GM12878 (cell line): Measurements from ENCODE around the gene GOLGA6L7. TPM values are rescaled to one million over a fixed set of nuclear protein-coding genes. Genes with fewer than 3 reads are reported as not detected.

Experiments
- ATAC-seq: fragments of 200-7000 bp; cut with Tn5 transposase; 3 replicates; pipeline ENCODE4 v1.9.1; 2020; ENCODE audit warnings: mild to moderate bottlenecking, moderate library complexity
- BruUV-seq: library from RNA; stranded (reverse); fragments of 400-500 nt; replicated peaks from 2 replicates; lab custom pipeline; 2021; lab: Mats Ljungman, UMichigan
- CTCF ChIA-PET: fragments of 300-600 bp; sonication (Branson Sonifier 250); formaldehyde crosslinking; extraction: SDS; loops from one replicate; lab custom pipeline; 2021; ENCODE audit warnings: inconsistent platforms; lab: Yijun Ruan, JAX
- POLR2A ChIA-PET: fragments of 350-600 bp; formaldehyde crosslinking; extraction: SDS; loops from one replicate; lab custom pipeline; 2021; ENCODE audit warnings: inconsistent platforms; lab: Charles Lee
- RAD21 ChIA-PET: fragments of 300-600 bp; sonication (Branson Sonifier 250); formaldehyde crosslinking; loops from one replicate; lab custom pipeline; 2023; ENCODE audit warnings: antibody characterized with exemption; ENCODE audit not compliant: unreplicated experiment; lab: Charles Lee
- SMC1A ChIA-PET: fragments of 300-600 bp; sonication (Branson Sonifier 250); formaldehyde crosslinking; loops from one replicate; lab custom pipeline; 2023; ENCODE audit not compliant: unreplicated experiment, uncharacterized antibody; lab: Charles Lee
- DNase-seq: peaks from one replicate; pipeline ENCODE4 v3.0.0-alpha.2; 2011; ENCODE audit warnings: low read depth, low spot score
- FAIRE-seq: peaks from 3 replicates; lab custom pipeline; 2011; peaks lifted over from hg19 to GRCh38; lab: Jason Lieb, UNC
- H2AFZ ChIP-seq: 2 replicates; pipeline ENCODE4 v1.6.0; 2011; ENCODE audit warnings: low read depth, low read length, control low read depth; ENCODE audit not compliant: control insufficient read depth
- H3K27ac ChIP-seq: 2 replicates; pipeline ENCODE4 v1.5.1; 2011; ENCODE audit warnings: control low read depth; ENCODE audit not compliant: control insufficient read depth, insufficient read depth
- H3K27me3 ChIP-seq, 2 experiments: replicated peaks in 1 of 2; 2 replicates each; pipeline versions ENCODE4 v1.6.0 to v1.6.1; 2011; ENCODE audit warnings: low read length in 1 of 2; ENCODE audit not compliant: control insufficient read depth in 2 of 2, insufficient read depth in 2 of 2
- H3K36me3 ChIP-seq, 2 experiments: 2 replicates each; pipeline ENCODE4 v1.5.1; 2011; ENCODE audit warnings: low read length in 1 of 2; ENCODE audit not compliant: control insufficient read depth in 2 of 2, insufficient read depth in 2 of 2
- H3K4me1 ChIP-seq: 2 replicates; pipeline ENCODE4 v1.6.1; 2011; ENCODE audit warnings: mild to moderate bottlenecking, low read length, moderate library complexity, mixed read lengths; ENCODE audit not compliant: control insufficient read depth, insufficient read depth
- H3K4me2 ChIP-seq: 2 replicates; pipeline ENCODE4 v1.6.0; 2011; ENCODE audit warnings: control low read depth; ENCODE audit not compliant: control insufficient read depth, insufficient read depth
- H3K4me3 ChIP-seq: fragments of 200-600 bp; sonication (generic); 2 replicates; pipeline ENCODE4 v1.5.1; 2016
- H3K79me2 ChIP-seq: 2 replicates; pipeline ENCODE4 v1.6.0; 2011; ENCODE audit warnings: low read length; ENCODE audit not compliant: control insufficient read depth, insufficient read depth
- H3K9ac ChIP-seq: 2 replicates; pipeline ENCODE4 v1.8.0; 2011; ENCODE audit warnings: low read length, control low read depth, mixed read lengths; ENCODE audit not compliant: control insufficient read depth, insufficient read depth
- H3K9me3 ChIP-seq: replicated peaks from 3 replicates; pipeline ENCODE4 v1.5.1; 2011; ENCODE audit warnings: mild to moderate bottlenecking, low read length; ENCODE audit not compliant: control insufficient read depth, insufficient read depth
- H4K20me1 ChIP-seq: 2 replicates; pipeline ENCODE4 v1.6.0; 2011; ENCODE audit not compliant: control insufficient read depth, insufficient read depth
- ATF3 ChIP-seq: IDR thresholded peaks from 2 replicates; pipeline ENCODE4 v1.6.1; 2011; ENCODE audit warnings: low read depth, mild to moderate bottlenecking, low read length, moderate library complexity, borderline replicate concordance; ENCODE audit errors: extremely low read depth
- BACH1 ChIP-seq: fragments of 450-650 bp; IDR thresholded peaks from 2 replicates; pipeline ENCODE4 v1.6.1; 2017; ENCODE audit warnings: mild to moderate bottlenecking, borderline replicate concordance
- BHLHE40 ChIP-seq, 2 experiments: fragments of 450-650 bp in 1 of 2; IDR thresholded peaks; 2 replicates each; pipeline ENCODE4 v1.6.1; 2011 to 2017; ENCODE audit warnings: low read depth in 2 of 2, borderline replicate concordance in 1 of 2, improper control_type of control experiment in 1 of 2, low read length in 1 of 2, mild to moderate bottlenecking in 1 of 2
- ESRRA ChIP-seq: IDR thresholded peaks from 2 replicates; pipeline ENCODE4 v1.6.1; 2012; ENCODE audit warnings: mild to moderate bottlenecking, low read length, improper control_type of control experiment
- EZH2 ChIP-seq: IDR thresholded peaks from 2 replicates; pipeline ENCODE4 v1.6.1; 2012; ENCODE audit warnings: low read depth, mild to moderate bottlenecking, control low read depth, inconsistent platforms, low read length, borderline replicate concordance; ENCODE audit not compliant: control insufficient read depth
- KAT2A ChIP-seq: conservative IDR thresholded peaks from 2 replicates; pipeline ENCODE4 v1.6.1; 2011; ENCODE audit warnings: low read depth, low read length; ENCODE audit not compliant: control insufficient read depth
- KLF5 ChIP-seq: fragments of 450-650 bp; IDR thresholded peaks from 2 replicates; pipeline ENCODE4 v1.6.1; 2014; ENCODE audit warnings: mild to moderate bottlenecking; ENCODE audit not compliant: partially characterized antibody
- NKRF ChIP-seq: fragments of 450-650 bp; conservative IDR thresholded peaks from 2 replicates; pipeline ENCODE4 v1.6.1; 2017; ENCODE audit warnings: mild to moderate bottlenecking, moderate library complexity
- RBBP5 ChIP-seq: fragments of 200-600 bp; sonication (generic); conservative IDR thresholded peaks from 2 replicates; pipeline ENCODE4 v1.6.1; 2016
- SIX5 ChIP-seq: IDR thresholded peaks from 2 replicates; pipeline ENCODE4 v1.6.1; 2011; ENCODE audit warnings: mild to moderate bottlenecking, low read depth, low read length, moderate library complexity; ENCODE audit not compliant: severe bottlenecking
- SMAD1 ChIP-seq: fragments of 450-650 bp; IDR thresholded peaks from 2 replicates; pipeline ENCODE4 v1.6.1; 2018; ENCODE audit warnings: mild to moderate bottlenecking, low read depth; ENCODE audit not compliant: partially characterized antibody
- TARDBP ChIP-seq: IDR thresholded peaks from 2 replicates; pipeline ENCODE4 v1.6.1; 2016; ENCODE audit warnings: borderline replicate concordance
- TBL1XR1 ChIP-seq: IDR thresholded peaks from 2 replicates; pipeline ENCODE4 v1.6.1; 2012; ENCODE audit warnings: low read depth, low read length, improper control_type of control experiment
- ZBTB33 ChIP-seq: fragments of 450-650 bp; IDR thresholded peaks from 2 replicates; pipeline ENCODE4 v1.6.1; 2017; ENCODE audit warnings: mild to moderate bottlenecking
- WGBS: methylation state at CpG from one replicate; pipeline ENCODE4 v1.1.6; 2016; ENCODE audit warnings: low lambda C conversion rate; ENCODE audit not compliant: insufficient replicate concordance, insufficient coverage; ENCODE audit errors: missing lambda C conversion rate; 5-methylcytosine and 5-hydroxymethylcytosine counted together
- in situ Hi-C: fragments of 300-500 bp; cut with MboI; formaldehyde crosslinking; loops from 9 replicates; pipeline ENCODE4 v1.14.3; 2018; ENCODE audit warnings: mixed read lengths
- intact Hi-C: fragments of 100-400 bp; cut with micrococcal nuclease; formaldehyde crosslinking; loops from one replicate; pipeline ENCODE4 v1.14.2; 2022; ENCODE audit not compliant: unreplicated experiment
- polyA plus RNA-seq, 11 experiments: library from polyadenylated mRNA; depleted of rRNA in 4 of 11; unstranded in 6 of 11; stranded (reverse) in 5 of 11; fragments of >200 nt; fragmentation: Nextera tagmentation in 4 of 11; fragmentation: Illumina TruSeq in 1 of 11; extraction: Ambion mirVana in 4 of 11; extraction: Trizol in 1 of 11; gene quantifications; 1 replicate in 1 of 11; 2 replicates in 10 of 11; pipeline versions ENCODE4 v1.2.1 to v1.2.3, GENCODE V29; 2011 to 2016; ENCODE audit warnings: inconsistent platforms in 2 of 11, missing spikeins in 2 of 11, low read depth in 1 of 11
- total RNA-seq, 4 experiments: library from RNA; depleted of rRNA in 3 of 4; stranded (reverse); fragments of >200 nt in 3 of 4; fragmentation: Illumina TruSeq in 1 of 4; extraction: Trizol in 1 of 4; gene quantifications; 2 replicates each; pipeline versions ENCODE4 v1.2.1 to v1.2.3, GENCODE V29; 2013 to 2021
- TF ChIP-seq, protein P1 (sequence below): IDR thresholded peaks from 2 replicates; pipeline ENCODE4 v1.6.1; 2012; ENCODE audit warnings: low read depth, low read length, improper control_type of control experiment
- TF ChIP-seq, protein P2 (sequence below): fragments of 450-650 bp; IDR thresholded peaks from 2 replicates; pipeline ENCODE4 v1.6.1; 2014; ENCODE audit warnings: mild to moderate bottlenecking

The GOLGA6L7 gene
- total and polyA plus RNA-seq, 10 of the 15 experiments (the other 5 are each of a cell fraction or from before 2014, with no cell fraction given): not detected

DNA sequence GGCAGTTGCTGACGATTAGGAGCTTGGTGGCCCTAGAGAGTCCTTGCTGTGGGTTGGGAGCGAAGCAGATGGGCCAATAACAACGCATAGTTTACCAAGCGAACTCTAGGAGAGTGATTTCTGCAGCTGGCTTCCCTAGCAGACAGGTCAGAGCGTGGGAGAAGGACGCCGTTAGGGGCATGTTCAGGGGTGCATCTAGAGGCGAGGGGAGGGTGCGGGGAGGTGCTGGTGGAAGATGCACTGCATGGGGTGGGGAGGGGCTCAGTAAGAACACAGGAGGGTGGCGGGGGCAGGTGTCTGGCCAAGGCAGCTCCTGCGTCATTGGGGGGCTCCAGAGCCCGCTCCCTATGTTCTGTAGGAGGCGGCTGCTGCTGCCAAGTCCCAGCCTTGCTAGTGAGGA, 46.2 kb upstream of the GOLGA6L7 start:
- ChIA-PET SMC1A (no interaction called here), CTCF (no interaction called here), POLR2A (no interaction called here), RAD21 (no interaction called here)
- Histone ChIP-seq H3K4me1 (no peaks in the 10 kb centered on the region), H4K20me1 (no peaks in the 10 kb centered on the region), H3K4me3 (no peak overlapping the region), H3K4me2 (no peak overlapping the region), H3K27ac (no peak overlapping the region), H3K79me2 (no peaks in the 10 kb centered on the region), H3K9me3 (no peaks in the 10 kb centered on the region), H2AFZ (no peak overlapping the region), H3K9ac (no peak overlapping the region), H3K36me3 (no peaks in the 10 kb centered on the region), H3K27me3 (no peaks in the 10 kb centered on the region; a peak in 1 of 4 replicates)
- DNase-seq (no peak), ATAC-seq (no peak), FAIRE-seq (no peak)
- whole genome bisulfite sequencing: 53% methylated on average over 12 of the region's 13 CpGs
- TF ChIP-seq TARDBP (no peak), NKRF (no peak), EZH2 (no peak), RBBP5 (no peak), BACH1 (no peak), KAT2A (no peak), BHLHE40 (IDR thresholded peaks at IDR 0.05; ENCODE audit: borderline replicate concordance in 1 of 2, low read depth in 2 of 2, low read length in 1 of 2) (no peak), TBL1XR1 (no peak), ATF3 (no peak), SIX5 (no peak), KLF5 (no peak), ESRRA (no peak), ZBTB33 (no peak), SMAD1 (no peak)
- TF ChIP-seq, protein P1, sequence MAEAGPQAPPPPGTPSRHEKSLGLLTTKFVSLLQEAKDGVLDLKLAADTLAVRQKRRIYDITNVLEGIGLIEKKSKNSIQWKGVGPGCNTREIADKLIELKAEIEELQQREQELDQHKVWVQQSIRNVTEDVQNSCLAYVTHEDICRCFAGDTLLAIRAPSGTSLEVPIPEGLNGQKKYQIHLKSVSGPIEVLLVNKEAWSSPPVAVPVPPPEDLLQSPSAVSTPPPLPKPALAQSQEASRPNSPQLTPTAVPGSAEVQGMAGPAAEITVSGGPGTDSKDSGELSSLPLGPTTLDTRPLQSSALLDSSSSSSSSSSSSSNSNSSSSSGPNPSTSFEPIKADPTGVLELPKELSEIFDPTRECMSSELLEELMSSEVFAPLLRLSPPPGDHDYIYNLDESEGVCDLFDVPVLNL: no peak
- TF ChIP-seq, protein P2, sequence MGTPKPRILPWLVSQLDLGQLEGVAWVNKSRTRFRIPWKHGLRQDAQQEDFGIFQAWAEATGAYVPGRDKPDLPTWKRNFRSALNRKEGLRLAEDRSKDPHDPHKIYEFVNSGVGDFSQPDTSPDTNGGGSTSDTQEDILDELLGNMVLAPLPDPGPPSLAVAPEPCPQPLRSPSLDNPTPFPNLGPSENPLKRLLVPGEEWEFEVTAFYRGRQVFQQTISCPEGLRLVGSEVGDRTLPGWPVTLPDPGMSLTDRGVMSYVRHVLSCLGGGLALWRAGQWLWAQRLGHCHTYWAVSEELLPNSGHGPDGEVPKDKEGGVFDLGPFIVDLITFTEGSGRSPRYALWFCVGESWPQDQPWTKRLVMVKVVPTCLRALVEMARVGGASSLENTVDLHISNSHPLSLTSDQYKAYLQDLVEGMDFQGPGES: no peak
- BruUV-seq: no TSS peak
- intact Hi-C loops: no loop called here
- in situ Hi-C loops: no loop called here
